Measurements from ENCODE around the gene SUSD2.
A peak's percentile ranks its signal among the peaks of the same experiment; 100 is the strongest.

SUSD2 gene

GRCh38 chr22:24178502-24179440, 2.5 kb upstream of the SUSD2 start:
- H3K4me1 ChIP-seq (ENCODE audit: control insufficient read depth, low read length): no peaks in the 10 kb centered on the region
- H3K4me3 ChIP-seq (ENCODE audit: low read length): no peak overlapping the region
- H3F3A ChIP-seq (ENCODE audit: control insufficient read depth, insufficient read depth): no peaks in the 10 kb centered on the region
- H3K9me2 ChIP-seq (replicated peaks; ENCODE audit: control insufficient read depth, low read length): no peaks in the 10 kb centered on the region
- no peaks in the 10 kb centered on the region; the same call in 1 of the 2 replicates for H4K20me1 ChIP-seq (ENCODE audit: control insufficient read depth, insufficient read depth, low read depth, low read length)
- TF ChIP-seq, protein P1, sequence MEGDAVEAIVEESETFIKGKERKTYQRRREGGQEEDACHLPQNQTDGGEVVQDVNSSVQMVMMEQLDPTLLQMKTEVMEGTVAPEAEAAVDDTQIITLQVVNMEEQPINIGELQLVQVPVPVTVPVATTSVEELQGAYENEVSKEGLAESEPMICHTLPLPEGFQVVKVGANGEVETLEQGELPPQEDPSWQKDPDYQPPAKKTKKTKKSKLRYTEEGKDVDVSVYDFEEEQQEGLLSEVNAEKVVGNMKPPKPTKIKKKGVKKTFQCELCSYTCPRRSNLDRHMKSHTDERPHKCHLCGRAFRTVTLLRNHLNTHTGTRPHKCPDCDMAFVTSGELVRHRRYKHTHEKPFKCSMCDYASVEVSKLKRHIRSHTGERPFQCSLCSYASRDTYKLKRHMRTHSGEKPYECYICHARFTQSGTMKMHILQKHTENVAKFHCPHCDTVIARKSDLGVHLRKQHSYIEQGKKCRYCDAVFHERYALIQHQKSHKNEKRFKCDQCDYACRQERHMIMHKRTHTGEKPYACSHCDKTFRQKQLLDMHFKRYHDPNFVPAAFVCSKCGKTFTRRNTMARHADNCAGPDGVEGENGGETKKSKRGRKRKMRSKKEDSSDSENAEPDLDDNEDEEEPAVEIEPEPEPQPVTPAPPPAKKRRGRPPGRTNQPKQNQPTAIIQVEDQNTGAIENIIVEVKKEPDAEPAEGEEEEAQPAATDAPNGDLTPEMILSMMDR (IDR thresholded peaks at IDR 0.05; ENCODE audit: low read depth, low read length, poor library complexity, severe bottlenecking): peak; percentile 70
- TF ChIP-seq EZH2phosphoT487 (IDR thresholded peaks at IDR 0.05; ENCODE audit: borderline replicate concordance, low read length): no peak
- H3K27ac ChIP-seq (ENCODE audit: low read depth, low read length): no peak overlapping the region
- no peak overlapping the region for H3K4me2 ChIP-seq (ENCODE audit: low read length)
- no peaks in the 10 kb centered on the region for H3K9me3 ChIP-seq (ENCODE audit: control insufficient read depth, insufficient read depth, low read length)
- no peaks in the 10 kb centered on the region for H3K79me2 ChIP-seq (ENCODE audit: control insufficient read depth, low read length)
- H3K27me3 ChIP-seq (ENCODE audit: control insufficient read depth, low read length): no peaks in the 10 kb centered on the region
- H3K36me3 ChIP-seq (ENCODE audit: control insufficient read depth, low read length): no peaks in the 10 kb centered on the region; the same call in 1 of the 2 replicates

GRCh38 chr22:24179478-24180210, 1.6 kb upstream of the SUSD2 start:
- H3K27me3 ChIP-seq (ENCODE audit: control insufficient read depth, low read length): no peaks in the 10 kb centered on the region
- H3K4me2 ChIP-seq (ENCODE audit: low read length): no peak overlapping the region
- no peaks in the 10 kb centered on the region for H3K4me1 ChIP-seq (ENCODE audit: control insufficient read depth, low read length)
- no peaks in the 10 kb centered on the region for H3F3A ChIP-seq (ENCODE audit: control insufficient read depth, insufficient read depth)
- no peaks in the 10 kb centered on the region for H3K9me2 ChIP-seq (replicated peaks; ENCODE audit: control insufficient read depth, low read length)
- H4K20me1 ChIP-seq (ENCODE audit: control insufficient read depth, insufficient read depth, low read depth, low read length): no peaks in the 10 kb centered on the region; the same call in 1 of the 2 replicates
- no peaks in the 10 kb centered on the region; the same call in 1 of the 2 replicates for H3K36me3 ChIP-seq (ENCODE audit: control insufficient read depth, low read length)
- no peak for TF ChIP-seq EZH2phosphoT487 (IDR thresholded peaks at IDR 0.05; ENCODE audit: borderline replicate concordance, low read length)
- TF ChIP-seq, protein P1 (IDR thresholded peaks at IDR 0.05; ENCODE audit: low read depth, low read length, poor library complexity, severe bottlenecking): no peak
- H3K9me3 ChIP-seq (ENCODE audit: control insufficient read depth, insufficient read depth, low read length): no peaks in the 10 kb centered on the region
- no peak overlapping the region for H3K27ac ChIP-seq (ENCODE audit: low read depth, low read length)
- H3K4me3 ChIP-seq (ENCODE audit: low read length): no peak overlapping the region
- no peaks in the 10 kb centered on the region for H3K79me2 ChIP-seq (ENCODE audit: control insufficient read depth, low read length)

DNA sequence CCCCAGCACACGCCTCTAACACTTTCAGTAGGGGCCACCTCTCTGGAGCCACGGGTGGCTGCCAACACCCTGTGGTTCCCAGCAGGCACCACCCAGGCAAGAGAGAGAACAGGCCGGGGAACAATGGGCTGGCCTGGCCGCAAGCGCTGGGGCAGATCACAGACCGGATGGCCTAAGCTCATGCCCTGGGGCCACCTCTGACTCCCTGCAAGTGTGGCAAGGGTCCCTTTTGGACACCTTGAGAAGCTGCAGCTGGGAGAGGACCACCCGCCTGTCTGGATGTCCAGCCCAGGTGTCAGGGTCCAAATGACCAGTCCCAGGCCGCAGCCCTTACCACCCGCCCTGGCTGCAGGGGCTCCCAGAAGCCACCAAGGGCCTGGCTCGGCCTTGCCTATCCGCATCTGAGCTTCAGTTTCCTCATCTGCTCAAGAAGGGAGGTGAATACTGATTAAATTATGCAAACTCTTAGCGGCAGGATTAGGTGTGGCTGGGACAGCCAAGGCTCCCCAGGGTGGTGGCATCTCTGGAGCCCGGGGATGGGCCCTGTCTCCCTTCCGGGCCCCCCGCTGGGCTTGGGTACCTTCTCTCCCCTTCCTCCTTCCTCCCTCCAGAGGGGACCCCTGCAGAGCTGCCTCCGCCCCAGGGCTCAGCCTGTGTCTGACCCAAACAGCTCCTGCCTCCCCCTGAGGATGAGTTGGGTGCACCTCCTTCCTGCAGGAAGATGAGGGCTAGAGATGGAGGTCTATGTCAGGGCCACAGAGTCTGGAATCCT, 785 bp upstream of the SUSD2 start:
- Histone ChIP-seq H3K9me2 (replicated peaks; ENCODE audit: control insufficient read depth, low read length) (no peaks in the 10 kb centered on the region), H3F3A (ENCODE audit: control insufficient read depth, insufficient read depth) (no peaks in the 10 kb centered on the region), H3K27ac (ENCODE audit: low read depth, low read length) (no peak overlapping the region), H3K9me3 (ENCODE audit: control insufficient read depth, insufficient read depth, low read length) (no peaks in the 10 kb centered on the region), H3K27me3 (ENCODE audit: control insufficient read depth, low read length) (no peaks in the 10 kb centered on the region), H3K4me2 (ENCODE audit: low read length) (no peak overlapping the region), H3K4me3 (ENCODE audit: low read length) (no peak overlapping the region), H4K20me1 (ENCODE audit: control insufficient read depth, insufficient read depth, low read depth, low read length) (no peaks in the 10 kb centered on the region; the same call in 1 of the 2 replicates), H3K4me1 (ENCODE audit: control insufficient read depth, low read length) (no peaks in the 10 kb centered on the region), H3K36me3 (ENCODE audit: control insufficient read depth, low read length) (no peaks in the 10 kb centered on the region; the same call in 1 of the 2 replicates), H3K79me2 (ENCODE audit: control insufficient read depth, low read length) (no peaks in the 10 kb centered on the region)
- TF ChIP-seq EZH2phosphoT487 (IDR thresholded peaks at IDR 0.05; ENCODE audit: borderline replicate concordance, low read length): no peak
- TF ChIP-seq, protein P1 (IDR thresholded peaks at IDR 0.05; ENCODE audit: low read depth, low read length, poor library complexity, severe bottlenecking): no peak
